Esophagus muscularis mucosa (tissue), 3 donors: ENCODE measurements around the gene ASB7.

Source experiments
- CTCF ChIP-seq, 3 experiments: fragments of 200-600 bp in 2 of 3; fragments of 450-650 bp in 1 of 3; sonication (generic) in 2 of 3; IDR thresholded peaks; one replicate each; pipeline ENCODE4 v1.5.1; 2017 to 2019; ENCODE audit warnings: antibody characterized with exemption in 3 of 3, mild to moderate bottlenecking in 2 of 3, moderate library complexity in 1 of 3
- POLR2A ChIP-seq: fragments of 450-650 bp; IDR thresholded peaks from one replicate; pipeline ENCODE4 v1.6.1; 2017; ENCODE audit warnings: antibody characterized with exemption, moderate library complexity, mild to moderate bottlenecking, low read depth

DNA sequence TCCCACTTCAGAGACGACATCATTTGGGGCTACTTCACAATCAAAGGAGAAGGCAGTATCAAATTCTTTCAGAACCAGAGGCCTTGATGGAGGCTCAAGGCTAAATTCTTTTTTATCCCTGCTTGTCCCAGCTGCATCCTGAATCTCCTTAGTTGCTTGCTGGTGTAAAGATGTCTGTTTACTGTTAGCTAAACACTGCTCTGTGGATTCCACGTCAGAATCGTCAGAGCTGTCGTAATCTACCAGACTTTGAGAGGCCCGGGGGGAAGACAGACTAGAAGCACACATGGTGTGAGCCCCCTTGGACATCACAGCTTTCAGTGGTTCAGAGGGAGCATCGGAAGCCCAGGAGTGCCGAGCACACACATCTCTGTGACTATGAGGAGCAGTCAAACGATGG, 33.0 kb upstream of the ASB7 start:
- no peak for TF ChIP-seq CTCF (IDR thresholded peaks at IDR 0.05)
- no peak for TF ChIP-seq POLR2A
